Hepatocyte (in vitro differentiated cells): ENCODE results near the gene SLC6A11.

ENCODE experiments used
- CTCF ChIP-seq: fragments of 200-600 bp; sonication (generic); IDR thresholded peaks from 2 replicates; pipeline ENCODE4 v1.5.1; 2016; ENCODE audit warnings: antibody characterized with exemption, mild to moderate bottlenecking; ENCODE audit not compliant: poor library complexity
- EZH2phosphoT487 ChIP-seq: fragments of 200-600 bp; sonication (generic); IDR thresholded peaks from one replicate; pipeline ENCODE4 v1.6.1; 2018; ENCODE audit warnings: antibody characterized with exemption, mild to moderate bottlenecking, low read depth, moderate library complexity; ENCODE audit not compliant: unreplicated experiment, severe bottlenecking

GRCh38 chr3:10960255-10960654 is 144.2 kb downstream of the SLC6A11 start:
- TF ChIP-seq CTCF (no peak), EZH2phosphoT487 (no peak)
